HEK293 (cell line): ENCODE data around the gene CST7.

ENCODE experiments used
- CTCF ChIA-PET: fragments of 350-600 bp; formaldehyde crosslinking; extraction: SDS; loops from one replicate; lab custom pipeline; 2021; ENCODE audit warnings: antibody characterized with exemption; lab: Yijun Ruan, JAX
- POLR2A ChIA-PET: fragments of 300-600 bp; formaldehyde crosslinking; extraction: SDS; loops from one replicate; lab custom pipeline; 2020; ENCODE audit warnings: antibody characterized with exemption, inconsistent platforms; lab: Yijun Ruan, JAX
- H3K27ac ChIP-seq: fragments of 200-500 bp; sonication (Bioruptor generic); 2 replicates; pipeline ENCODE4 v1.5.1; 2014; ENCODE audit warnings: low read depth, low read length, control low read depth, inconsistent platforms; ENCODE audit errors: extremely low read depth
- H3K36me3 ChIP-seq, 2 experiments: fragments of 200-500 bp in 1 of 2; sonication (Bioruptor generic) in 1 of 2; 1 replicate in 1 of 2; 2 replicates in 1 of 2; pipeline ENCODE4 v1.5.1; 2014 to 2017; ENCODE audit warnings: inconsistent platforms in 2 of 2, low read length in 2 of 2; ENCODE audit not compliant: control insufficient read depth in 2 of 2, insufficient read depth in 1 of 2
- H3K4me1 ChIP-seq: fragments of 200-500 bp; sonication (Bioruptor generic); 2 replicates; pipeline ENCODE4 v1.5.1; 2014; ENCODE audit warnings: mild to moderate bottlenecking, low read length, inconsistent platforms; ENCODE audit not compliant: control insufficient read depth, insufficient read depth
- H3K4me3 ChIP-seq: 2 replicates; pipeline ENCODE4 v1.5.1; 2011; ENCODE audit warnings: low read depth, mild to moderate bottlenecking, control low read depth, low read length, moderate library complexity
- H3K9me3 ChIP-seq: fragments of 200-500 bp; sonication (Bioruptor generic); 2 replicates; pipeline ENCODE4 v1.5.1; 2014; ENCODE audit warnings: low read depth, low read length, inconsistent platforms; ENCODE audit not compliant: control insufficient read depth, insufficient read depth
- KLF16 ChIP-seq: fragments of 450-650 bp; formaldehyde crosslinking; IDR thresholded peaks from 2 replicates; pipeline ENCODE4 v1.5.1; 2017; ENCODE audit warnings: missing biosample characterization, missing genetic modification characterization
- SCRT1 ChIP-seq: fragments of 450-650 bp; formaldehyde crosslinking; IDR thresholded peaks from 2 replicates; pipeline ENCODE4 v1.5.1; 2016; ENCODE audit warnings: missing biosample characterization, missing genetic modification characterization, borderline replicate concordance
- SP7 ChIP-seq: fragments of 450-650 bp; formaldehyde crosslinking; IDR thresholded peaks from 2 replicates; pipeline ENCODE4 v1.5.1; 2016; ENCODE audit warnings: missing biosample characterization, missing genetic modification characterization
- ZNF10 ChIP-seq: fragments of 450-650 bp; formaldehyde crosslinking; IDR thresholded peaks from 2 replicates; pipeline ENCODE4 v1.5.1; 2017; ENCODE audit warnings: missing biosample characterization, missing genetic modification characterization
- ZNF112 ChIP-seq: fragments of 450-650 bp; formaldehyde crosslinking; IDR thresholded peaks from 2 replicates; pipeline ENCODE4 v1.5.0; 2017; ENCODE audit warnings: missing biosample characterization, missing genetic modification characterization
- ZNF155 ChIP-seq: fragments of 450-650 bp; formaldehyde crosslinking; IDR thresholded peaks from 2 replicates; pipeline ENCODE4 v1.5.1; 2016; ENCODE audit warnings: missing biosample characterization, missing genetic modification characterization
- ZNF157 ChIP-seq: fragments of 450-650 bp; formaldehyde crosslinking; IDR thresholded peaks from 2 replicates; pipeline ENCODE4 v1.5.1; 2016; ENCODE audit warnings: missing biosample characterization, missing genetic modification characterization
- ZNF16 ChIP-seq: fragments of 450-650 bp; formaldehyde crosslinking; IDR thresholded peaks from 2 replicates; pipeline ENCODE4 v1.5.1; 2016; ENCODE audit warnings: low read depth, missing biosample characterization, missing genetic modification characterization
- ZNF169 ChIP-seq: fragments of 450-650 bp; formaldehyde crosslinking; IDR thresholded peaks from 2 replicates; pipeline ENCODE4 v1.5.1; 2016; ENCODE audit warnings: missing biosample characterization, missing genetic modification characterization
- ZNF221 ChIP-seq: fragments of 450-650 bp; formaldehyde crosslinking; IDR thresholded peaks from 2 replicates; pipeline ENCODE4 v1.5.1; 2017; ENCODE audit warnings: missing biosample characterization, missing genetic modification characterization, borderline replicate concordance
- ZNF24 ChIP-seq: fragments of 450-650 bp; formaldehyde crosslinking; IDR thresholded peaks from 2 replicates; pipeline ENCODE4 v1.5.1; 2016; ENCODE audit warnings: missing biosample characterization, missing genetic modification characterization
- ZNF514 ChIP-seq: fragments of 450-650 bp; formaldehyde crosslinking; IDR thresholded peaks from 2 replicates; pipeline ENCODE4 v1.5.1; 2016; ENCODE audit warnings: missing biosample characterization, missing genetic modification characterization
- ZNF549 ChIP-seq: fragments of 450-650 bp; IDR thresholded peaks from 2 replicates; pipeline ENCODE4 v1.5.1; 2018; ENCODE audit warnings: missing biosample characterization, missing genetic modification characterization, mild to moderate bottlenecking, inconsistent platforms, moderate library complexity
- ZNF623 ChIP-seq: fragments of 450-650 bp; formaldehyde crosslinking; IDR thresholded peaks from 2 replicates; pipeline ENCODE4 v1.5.1; 2016; ENCODE audit warnings: missing biosample characterization, missing genetic modification characterization
- ZNF791 ChIP-seq: fragments of 450-650 bp; formaldehyde crosslinking; IDR thresholded peaks from 2 replicates; pipeline ENCODE4 v1.5.1; 2016; ENCODE audit warnings: missing biosample characterization, missing genetic modification characterization
- TF ChIP-seq, protein P1 (sequence below): fragments of 450-650 bp; formaldehyde crosslinking; IDR thresholded peaks from 2 replicates; pipeline ENCODE4 v1.5.1; 2016; ENCODE audit warnings: missing biosample characterization, missing genetic modification characterization
- TF ChIP-seq, protein P2 (sequence below): fragments of 450-650 bp; IDR thresholded peaks from 2 replicates; pipeline ENCODE4 v1.5.1; 2018; ENCODE audit warnings: missing biosample characterization, mild to moderate bottlenecking, missing genetic modification characterization
- TF ChIP-seq, protein P3 (sequence below): fragments of 450-650 bp; formaldehyde crosslinking; IDR thresholded peaks from 2 replicates; pipeline ENCODE4 v1.5.1; 2016; ENCODE audit warnings: missing biosample characterization, missing genetic modification characterization
- TF ChIP-seq, protein P4 (sequence below): fragments of 450-650 bp; formaldehyde crosslinking; IDR thresholded peaks from 2 replicates; pipeline ENCODE4 v1.5.1; 2016; ENCODE audit warnings: missing biosample characterization, missing genetic modification characterization
- TF ChIP-seq, protein P5 (sequence below): fragments of 450-650 bp; formaldehyde crosslinking; IDR thresholded peaks from 2 replicates; pipeline ENCODE4 v1.5.1; 2016; ENCODE audit warnings: missing biosample characterization, missing genetic modification characterization

Gene CST7

DNA sequence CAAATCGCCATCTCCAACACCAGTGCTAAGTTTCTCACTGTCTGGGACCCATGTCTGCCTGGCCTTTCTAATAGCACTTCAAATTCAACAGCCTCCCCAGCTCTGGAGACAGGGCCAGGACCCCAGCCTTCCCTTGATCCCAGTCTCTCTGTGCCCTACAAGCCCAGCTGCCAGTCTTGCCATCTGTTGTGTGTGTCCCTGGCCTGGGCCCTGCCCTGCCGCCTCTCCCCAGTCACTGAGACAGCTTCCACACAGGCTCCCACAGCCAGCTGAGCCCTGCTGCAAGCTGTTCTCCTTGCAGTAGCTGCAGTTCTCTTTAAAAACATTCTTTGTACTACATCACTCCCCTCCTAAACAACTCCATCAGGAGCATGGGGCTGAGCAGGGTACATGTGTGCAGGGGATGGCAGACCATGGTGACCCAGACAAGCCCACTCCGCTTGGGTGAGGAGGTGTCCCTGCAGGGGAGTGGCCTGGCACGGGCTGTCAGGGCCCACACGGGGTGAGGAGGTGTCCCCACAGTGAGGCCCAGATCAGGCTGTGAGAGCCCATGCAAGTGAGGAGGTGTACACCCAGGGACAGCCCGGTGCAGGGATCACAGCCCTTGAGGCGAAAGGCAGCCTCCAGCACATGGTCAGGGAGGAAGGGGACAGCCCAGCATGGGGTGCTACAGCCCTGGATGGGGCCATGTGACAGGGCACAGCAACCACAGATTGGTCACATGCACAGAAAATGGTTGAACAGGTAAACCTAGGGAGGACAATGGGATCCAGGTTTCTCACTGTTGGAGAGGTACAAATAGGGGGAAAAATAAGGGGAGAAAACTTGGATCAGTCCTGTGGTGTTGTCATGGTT lies 16.2 kb downstream of the CST7 start:
- POLR2A ChIA-PET = interaction anchor here (0.6 kb wide), 1 partner anchor 639 kb away, joined by 6 read pairs; no protein-coding TSS in a partner anchor

DNA sequence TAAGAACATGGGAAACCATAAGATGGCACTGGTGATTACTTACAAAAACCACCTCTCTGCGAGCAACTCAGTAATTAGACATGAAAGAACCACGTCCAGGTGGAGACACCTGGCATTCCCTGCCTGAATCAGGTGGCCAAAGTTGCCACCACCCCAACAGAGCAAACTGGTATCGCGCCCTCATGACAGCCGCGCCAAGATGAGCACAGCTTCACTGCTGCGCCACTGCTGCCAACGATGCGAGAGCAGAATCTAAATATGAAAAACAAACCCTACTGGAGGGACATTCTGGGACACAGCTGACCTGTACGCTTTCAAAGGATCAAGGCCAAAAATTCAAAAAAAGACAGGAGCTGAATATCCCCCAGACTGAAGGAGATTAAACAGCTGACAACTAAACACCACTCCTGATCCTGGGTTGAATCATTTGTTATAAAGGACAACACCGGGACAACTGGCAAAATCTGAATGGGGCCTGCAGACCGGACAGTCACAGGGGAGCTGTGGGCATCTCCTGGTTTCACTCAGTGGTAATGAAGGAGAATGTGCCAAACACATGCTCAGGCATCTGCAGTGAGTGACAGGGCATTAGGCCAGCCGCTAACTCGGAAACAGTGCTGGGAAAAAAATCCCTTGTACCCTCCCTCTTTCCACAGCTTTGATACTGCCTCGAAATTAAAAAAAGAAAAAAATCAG lies 17.4 kb downstream of the CST7 start:
- TF ChIP-seq, protein P1, sequence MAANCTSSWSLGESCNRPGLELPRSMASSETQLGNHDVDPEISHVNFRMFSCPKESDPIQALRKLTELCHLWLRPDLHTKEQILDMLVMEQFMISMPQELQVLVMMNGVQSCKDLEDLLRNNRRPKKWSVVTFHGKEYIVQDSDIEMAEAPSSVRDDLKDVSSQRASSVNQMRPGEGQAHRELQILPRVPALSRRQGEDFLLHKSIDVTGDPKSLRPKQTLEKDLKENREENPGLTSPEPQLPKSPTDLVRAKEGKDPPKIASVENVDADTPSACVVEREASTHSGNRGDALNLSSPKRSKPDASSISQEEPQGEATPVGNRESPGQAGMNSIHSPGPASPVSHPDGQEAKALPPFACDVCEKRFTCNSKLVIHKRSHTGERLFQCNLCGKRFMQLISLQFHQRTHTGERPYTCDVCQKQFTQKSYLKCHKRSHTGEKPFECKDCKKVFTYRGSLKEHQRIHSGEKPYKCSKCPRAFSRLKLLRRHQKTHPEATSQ = no peak
- no peak for TF ChIP-seq ZNF16 (tag by site-specific recombination)
- TF ChIP-seq, protein P2, sequence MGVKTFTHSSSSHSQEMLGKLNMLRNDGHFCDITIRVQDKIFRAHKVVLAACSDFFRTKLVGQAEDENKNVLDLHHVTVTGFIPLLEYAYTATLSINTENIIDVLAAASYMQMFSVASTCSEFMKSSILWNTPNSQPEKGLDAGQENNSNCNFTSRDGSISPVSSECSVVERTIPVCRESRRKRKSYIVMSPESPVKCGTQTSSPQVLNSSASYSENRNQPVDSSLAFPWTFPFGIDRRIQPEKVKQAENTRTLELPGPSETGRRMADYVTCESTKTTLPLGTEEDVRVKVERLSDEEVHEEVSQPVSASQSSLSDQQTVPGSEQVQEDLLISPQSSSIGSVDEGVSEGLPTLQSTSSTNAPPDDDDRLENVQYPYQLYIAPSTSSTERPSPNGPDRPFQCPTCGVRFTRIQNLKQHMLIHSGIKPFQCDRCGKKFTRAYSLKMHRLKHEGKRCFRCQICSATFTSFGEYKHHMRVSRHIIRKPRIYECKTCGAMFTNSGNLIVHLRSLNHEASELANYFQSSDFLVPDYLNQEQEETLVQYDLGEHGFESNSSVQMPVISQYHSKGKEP (tag by site-specific recombination) = no peak
- no peak for TF ChIP-seq ZNF221
- TF ChIP-seq, protein P3, sequence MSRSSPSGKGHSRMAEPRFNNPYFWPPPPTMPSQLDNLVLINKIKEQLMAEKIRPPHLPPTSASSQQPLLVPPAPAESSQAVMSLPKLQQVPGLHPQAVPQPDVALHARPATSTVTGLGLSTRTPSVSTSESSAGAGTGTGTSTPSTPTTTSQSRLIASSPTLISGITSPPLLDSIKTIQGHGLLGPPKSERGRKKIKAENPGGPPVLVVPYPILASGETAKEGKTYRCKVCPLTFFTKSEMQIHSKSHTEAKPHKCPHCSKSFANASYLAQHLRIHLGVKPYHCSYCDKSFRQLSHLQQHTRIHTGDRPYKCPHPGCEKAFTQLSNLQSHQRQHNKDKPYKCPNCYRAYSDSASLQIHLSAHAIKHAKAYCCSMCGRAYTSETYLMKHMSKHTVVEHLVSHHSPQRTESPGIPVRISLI (tag by site-specific recombination) = no peak
- no peak for TF ChIP-seq ZNF24 (tag by site-specific recombination)
- no peak for TF ChIP-seq ZNF157 (tag by site-specific recombination)
- no peak for TF ChIP-seq SCRT1 (tag by site-specific recombination)
- TF ChIP-seq SP7 = no peak
- no peak for TF ChIP-seq KLF16 (tag by site-specific recombination)
- TF ChIP-seq, protein P4, sequence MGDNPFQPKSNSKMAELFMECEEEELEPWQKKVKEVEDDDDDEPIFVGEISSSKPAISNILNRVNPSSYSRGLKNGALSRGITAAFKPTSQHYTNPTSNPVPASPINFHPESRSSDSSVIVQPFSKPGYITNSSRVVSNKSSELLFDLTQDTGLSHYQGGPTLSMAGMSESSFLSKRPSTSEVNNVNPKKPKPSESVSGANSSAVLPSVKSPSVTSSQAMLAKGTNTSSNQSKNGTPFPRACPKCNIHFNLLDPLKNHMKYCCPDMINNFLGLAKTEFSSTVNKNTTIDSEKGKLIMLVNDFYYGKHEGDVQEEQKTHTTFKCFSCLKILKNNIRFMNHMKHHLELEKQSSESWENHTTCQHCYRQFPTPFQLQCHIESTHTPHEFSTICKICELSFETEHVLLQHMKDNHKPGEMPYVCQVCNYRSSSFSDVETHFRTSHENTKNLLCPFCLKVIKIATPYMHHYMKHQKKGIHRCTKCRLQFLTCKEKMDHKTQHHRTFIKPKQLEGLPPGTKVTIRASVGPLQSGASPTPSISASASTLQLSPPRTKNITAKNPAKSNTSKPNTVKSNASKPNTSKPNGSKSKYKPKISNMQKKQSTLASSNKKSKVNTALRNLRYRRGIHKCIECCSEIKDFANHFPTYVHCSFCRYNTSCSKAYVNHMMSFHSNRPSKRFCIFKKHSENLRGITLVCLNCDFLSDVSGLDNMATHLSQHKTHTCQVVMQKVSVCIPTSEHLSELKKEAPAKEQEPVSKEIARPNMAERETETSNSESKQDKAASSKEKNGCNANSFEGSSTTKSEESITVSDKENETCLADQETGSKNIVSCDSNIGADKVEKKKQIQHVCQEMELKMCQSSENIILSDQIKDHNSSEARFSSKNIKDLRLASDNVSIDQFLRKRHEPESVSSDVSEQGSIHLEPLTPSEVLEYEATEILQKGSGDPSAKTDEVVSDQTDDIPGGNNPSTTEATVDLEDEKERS (tag by site-specific recombination) = no peak
- TF ChIP-seq, protein P5, sequence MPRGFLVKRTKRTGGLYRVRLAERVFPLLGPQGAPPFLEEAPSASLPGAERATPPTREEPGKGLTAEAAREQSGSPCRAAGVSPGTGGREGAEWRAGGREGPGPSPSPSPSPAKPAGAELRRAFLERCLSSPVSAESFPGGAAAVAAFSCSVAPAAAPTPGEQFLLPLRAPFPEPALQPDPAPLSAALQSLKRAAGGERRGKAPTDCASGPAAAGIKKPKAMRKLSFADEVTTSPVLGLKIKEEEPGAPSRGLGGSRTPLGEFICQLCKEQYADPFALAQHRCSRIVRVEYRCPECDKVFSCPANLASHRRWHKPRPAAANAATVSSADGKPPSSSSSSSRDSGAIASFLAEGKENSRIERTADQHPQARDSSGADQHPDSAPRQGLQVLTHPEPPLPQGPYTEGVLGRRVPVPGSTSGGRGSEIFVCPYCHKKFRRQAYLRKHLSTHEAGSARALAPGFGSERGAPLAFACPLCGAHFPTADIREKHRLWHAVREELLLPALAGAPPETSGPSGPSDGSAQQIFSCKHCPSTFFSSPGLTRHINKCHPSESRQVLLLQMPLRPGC (tag by site-specific recombination) = no peak
- no peak for TF ChIP-seq ZNF514 (tag by site-specific recombination)
- TF ChIP-seq ZNF112 (tag by site-specific recombination) = no peak
- TF ChIP-seq ZNF10 (tag by site-specific recombination) = no peak
- TF ChIP-seq ZNF169 (tag by site-specific recombination) = no peak
- TF ChIP-seq, all 188 proteins: peak for 0
- no peaks in the 10 kb centered on the region for H3K9me3 ChIP-seq
- no peak overlapping the region for H3K4me3 ChIP-seq
- H3K36me3 ChIP-seq = peaks cover 0 to 89% of the 10 kb centered on the region in 2 experiments; a peak in 2 of 3 replicates
- no peak overlapping the region for H3K27ac ChIP-seq
- no peaks in the 10 kb centered on the region for H3K4me1 ChIP-seq
- ChIA-PET POLR2A (no interaction called here), CTCF (no interaction called here)

More for the DNA sequence above, 16.2 kb downstream of the CST7 start:
- Histone ChIP-seq H3K4me1 (no peaks in the 10 kb centered on the region), H3K27ac (no peak overlapping the region), H3K4me3 (no peak overlapping the region), H3K9me3 (no peaks in the 10 kb centered on the region), H3K36me3 (peaks cover 0 to 87% of the 10 kb centered on the region in 2 experiments; a peak in 2 of 3 replicates)
- CTCF ChIA-PET = interaction anchor here (0.7 kb wide), 1 partner anchor 11 kb away, joined by 3 read pairs; no protein-coding TSS in a partner anchor
- TF ChIP-seq ZNF549 = no peak
- no peak for TF ChIP-seq ZNF155
- TF ChIP-seq ZNF24 (tag by site-specific recombination) = no peak
- TF ChIP-seq ZNF791 (tag by site-specific recombination) = no peak
- no peak for TF ChIP-seq ZNF623 (tag by site-specific recombination)
